GM23338 (cell line): ENCODE results near the gene CDC42BPB. TPM values are rescaled to one million over a fixed set of nuclear protein-coding genes. Genes with fewer than 3 reads are reported as not detected.

Source experiments
- ATAC-seq: fragments of 200-7000 bp; cut with Tn5 transposase; 3 replicates; pipeline ENCODE4 v1.9.1; 2020
- DNase-seq: peaks from one replicate; pipeline ENCODE4 v3.0.0-alpha.2; 2015; ENCODE audit warnings: low spot score
- H2AFZ ChIP-seq: fragments of 200-600 bp; sonication (generic); 2 replicates; pipeline ENCODE4 v1.8.0; 2016; ENCODE audit warnings: antibody characterized with exemption, mild to moderate bottlenecking, moderate library complexity
- H3F3A ChIP-seq: fragments of 200-600 bp; sonication (generic); replicated peaks from 2 replicates; pipeline ENCODE4 v1.8.0; 2017; ENCODE audit warnings: antibody characterized with exemption, mixed run types, low read depth
- H3K27ac ChIP-seq: fragments of 200-600 bp; sonication (generic); 2 replicates; pipeline ENCODE4 v1.6.1; 2016; ENCODE audit warnings: low read depth
- H3K27me3 ChIP-seq: fragments of 200-600 bp; sonication (generic); 2 replicates; pipeline ENCODE4 v1.8.0; 2016; ENCODE audit warnings: mild to moderate bottlenecking, mixed run types, moderate library complexity; ENCODE audit not compliant: insufficient read depth
- H3K36me3 ChIP-seq: fragments of 200-600 bp; sonication (generic); 2 replicates; pipeline ENCODE4 v1.8.0; 2016; ENCODE audit warnings: mild to moderate bottlenecking; ENCODE audit not compliant: insufficient read depth
- H3K4me1 ChIP-seq: fragments of 200-600 bp; sonication (generic); 2 replicates; pipeline ENCODE4 v1.8.0; 2016; ENCODE audit warnings: mild to moderate bottlenecking, moderate library complexity; ENCODE audit not compliant: insufficient read depth
- H3K4me2 ChIP-seq: fragments of 200-600 bp; sonication (generic); 2 replicates; pipeline ENCODE4 v1.7.1; 2017; ENCODE audit warnings: mixed run types
- H3K4me3 ChIP-seq: fragments of 200-600 bp; sonication (generic); 2 replicates; pipeline ENCODE4 v1.6.1; 2016; ENCODE audit warnings: mixed run types
- H3K79me2 ChIP-seq: fragments of 200-600 bp; sonication (generic); replicated peaks from 2 replicates; pipeline ENCODE4 v1.8.0; 2017; ENCODE audit warnings: mild to moderate bottlenecking; ENCODE audit not compliant: insufficient read depth
- H3K9me2 ChIP-seq: fragments of 200-600 bp; sonication (generic); 2 replicates; pipeline ENCODE4 v1.8.0; 2017; ENCODE audit not compliant: insufficient read depth
- H4K20me1 ChIP-seq: fragments of 200-600 bp; sonication (generic); replicated peaks from 2 replicates; pipeline ENCODE4 v1.8.0; 2017; ENCODE audit warnings: mild to moderate bottlenecking; ENCODE audit not compliant: insufficient read depth
- H3K27ac Mint-ChIP-seq: 2 replicates; pipeline ENCODE4 v1.8.0; 2020; ENCODE audit warnings: inconsistent platforms, mild to moderate bottlenecking, moderate library complexity, mixed read lengths
- H3K27me3 Mint-ChIP-seq: 3 replicates; pipeline ENCODE4 v1.8.0; 2022; ENCODE audit warnings: low read depth, mild to moderate bottlenecking, moderate library complexity, mixed read lengths, inconsistent platforms; ENCODE audit not compliant: insufficient read depth, poor library complexity
- H3K36me3 Mint-ChIP-seq: 3 replicates; pipeline ENCODE4 v1.8.0; 2021; ENCODE audit warnings: low read depth, mild to moderate bottlenecking, inconsistent platforms, moderate library complexity, mixed read lengths
- H3K4me1 Mint-ChIP-seq: 3 replicates; pipeline ENCODE4 v1.8.0; 2020; ENCODE audit warnings: mild to moderate bottlenecking, inconsistent platforms, mixed read lengths
- H3K4me3 Mint-ChIP-seq: 3 replicates; pipeline ENCODE4 v1.8.0; 2021; ENCODE audit warnings: moderate library complexity, mild to moderate bottlenecking, inconsistent platforms, mixed read lengths
- H3K9me3 Mint-ChIP-seq: 3 replicates; pipeline ENCODE4 v1.8.0; 2020; ENCODE audit warnings: moderate library complexity, mild to moderate bottlenecking, inconsistent platforms, mixed read lengths
- CTCF ChIP-seq, 2 experiments: fragments of 200-600 bp in 1 of 2; sonication (generic) in 1 of 2; conservative IDR thresholded peaks; 2 replicates each; pipeline versions ENCODE4 v1.5.1 to v1.6.1; 2016 to 2017; ENCODE audit warnings: antibody characterized with exemption in 2 of 2, low read depth in 2 of 2, mild to moderate bottlenecking in 2 of 2, moderate library complexity in 1 of 2
- REST ChIP-seq: IDR thresholded peaks from one replicate; pipeline ENCODE4 v1.6.1; 2018; ENCODE audit warnings: antibody characterized with exemption; ENCODE audit not compliant: unreplicated experiment
- STAT1 ChIP-seq: IDR thresholded peaks from one replicate; pipeline ENCODE4 v1.6.1; 2016; ENCODE audit warnings: antibody characterized with exemption; ENCODE audit not compliant: unreplicated experiment
- ZNF331 ChIP-seq: fragments of 250-450 bp; sonication (Bioruptor Pico); IDR thresholded peaks from 2 replicates; pipeline ENCODE4 v1.5.0; 2020; ENCODE audit warnings: low read depth, mild to moderate bottlenecking, moderate library complexity
- ZNF462 ChIP-seq: fragments of 250-450 bp; sonication (Bioruptor Pico); IDR thresholded peaks from 2 replicates; pipeline ENCODE4 v1.5.0; 2020; ENCODE audit warnings: mild to moderate bottlenecking, moderate library complexity
- polyA plus RNA-seq: library from polyadenylated mRNA; unstranded; fragments of >200 nt; fragmentation: Nextera tagmentation; extraction: Ambion mirVana; gene quantifications from 2 replicates; pipeline ENCODE4 v1.2.1, GENCODE V29; 2016
- total RNA-seq: library from RNA; depleted of rRNA; stranded (reverse); fragments of >200 nt; shearing (Covaris generic); gene quantifications from 2 replicates; pipeline ENCODE4 v1.2.3, GENCODE V29; 2014

The CDC42BPB gene
- total and polyA plus RNA-seq, 2 experiments from 2014 or later: 12.3 to 127 TPM

- Mint-ChIP-seq H3K9me3 (no peaks in the 10 kb centered on the region), H3K4me1 (peaks cover 22% of the 10 kb centered on the region), H3K27me3 (peaks cover 10% of the 10 kb centered on the region), H3K36me3 (peaks cover 10% of the 10 kb centered on the region; the same call in 2 of the 3 replicates), H3K27ac (no peak overlapping the region; the same call in 1 of the 2 replicates), H3K4me3 (no peak overlapping the region)
- ATAC-seq: no peak
- peaks cover 57% of the 10 kb centered on the region for H4K20me1 ChIP-seq
- no peak overlapping the region for H3K4me3 ChIP-seq
- DNase-seq: no peak
- TF ChIP-seq CTCF (conservative IDR thresholded peaks at IDR 0.05; ENCODE audit: low read depth in 2 of 2): no peak
- no peaks in the 10 kb centered on the region for H3K9me2 ChIP-seq
- H3K27ac ChIP-seq: no peak overlapping the region
- peaks cover 80% of the 10 kb centered on the region for H3K79me2 ChIP-seq
- H2AFZ ChIP-seq: no peak overlapping the region
- peak overlapping the region; percentile 62 for H3K4me2 ChIP-seq
- H3F3A ChIP-seq: no peaks in the 10 kb centered on the region
- no peaks in the 10 kb centered on the region for H3K27me3 ChIP-seq
- H3K4me1 ChIP-seq: peaks cover 16% of the 10 kb centered on the region
- no peaks in the 10 kb centered on the region for H3K36me3 ChIP-seq
These were observed 41.9 kb downstream of the CDC42BPB start for GRCh38 chr14:103015426-103015825.

- DNase-seq (peak; percentile 44), ATAC-seq (peak; percentile 53)
- Mint-ChIP-seq H3K9me3 (no peaks in the 10 kb centered on the region), H3K4me3 (peak overlapping the region; percentile 7; the same call in 1 of the 3 replicates), H3K4me1 (peaks cover 22% of the 10 kb centered on the region), H3K27me3 (peaks cover 8% of the 10 kb centered on the region), H3K27ac (no peak overlapping the region; the same call in 1 of the 2 replicates), H3K36me3 (peaks cover 10% of the 10 kb centered on the region)
- Histone ChIP-seq H3K79me2 (peaks cover 73% of the 10 kb centered on the region), H3K9me2 (no peaks in the 10 kb centered on the region), H3F3A (no peaks in the 10 kb centered on the region), H3K4me3 (no peak overlapping the region), H2AFZ (no peak overlapping the region), H3K27me3 (no peaks in the 10 kb centered on the region), H3K4me2 (peak overlapping the region; percentile 62), H4K20me1 (peaks cover 56% of the 10 kb centered on the region), H3K36me3 (no peaks in the 10 kb centered on the region; the same call in 1 of the 2 replicates), H3K4me1 (peaks cover 16% of the 10 kb centered on the region), H3K27ac (peak overlapping the region; percentile 82; the same call in 1 of the 2 replicates)
- TF ChIP-seq ZNF462 (CRISPR knock-in tag) (no peak), REST (no peak), STAT1 (no peak), ZNF331 (no peak), CTCF (conservative IDR thresholded peaks at IDR 0.05; ENCODE audit: low read depth in 2 of 2) (no peak)
These were observed 42.7 kb downstream of the CDC42BPB start for GRCh38 chr14:103014466-103015228.
